ENCODE measurements around the gene NLK. TPM values are rescaled to one million over a fixed set of nuclear protein-coding genes. Genes with fewer than 3 reads are reported as not detected.

Gene NLK
- total RNA-seq, 1 experiment from 2014 or later: 12.8 TPM

DNA sequence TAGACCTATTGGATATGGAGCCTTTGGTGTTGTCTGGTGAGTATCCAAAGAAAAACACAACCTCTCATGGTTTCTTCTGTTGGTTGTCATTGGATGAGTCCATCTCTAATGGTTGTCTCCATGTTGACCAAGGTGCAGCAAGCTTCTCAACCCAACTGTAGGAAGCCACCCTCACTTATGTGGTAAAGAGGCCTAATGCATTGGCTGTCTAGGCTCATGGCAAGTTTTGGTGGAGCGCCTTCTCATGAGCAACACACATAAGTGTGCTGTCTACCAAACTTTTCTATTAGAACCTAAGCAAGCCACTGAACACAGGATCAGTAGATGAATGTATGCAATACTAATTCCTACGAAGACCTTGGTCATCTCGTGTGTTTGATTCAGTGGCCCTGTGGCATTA lies 819 bp downstream of the NLK start:
- Histone ChIP-seq H3K9ac (ENCODE audit: low read length) (no peak overlapping the region), H3K79me2 (ENCODE audit: insufficient read depth, low read length) (peaks cover 58% of the 10 kb centered on the region), H4K20me1 (ENCODE audit: insufficient read depth) (peaks cover 14% of the 10 kb centered on the region; the same call in 1 of the 2 replicates), H3K36me3 (ENCODE audit: control insufficient read depth in 1 of 2, insufficient read depth in 2 of 2, low read length in 2 of 2) (no peaks in the 10 kb centered on the region), H3K27me3 (ENCODE audit: insufficient read depth, low read length) (no peaks in the 10 kb centered on the region), H2AFZ (ENCODE audit: low read depth, low read length, poor library complexity, severe bottlenecking) (no peak overlapping the region), H3K4me2 (ENCODE audit: low read length) (no peak overlapping the region), H3K9me3 (ENCODE audit: control insufficient read depth in 1 of 2, insufficient read depth in 1 of 2, low read depth in 1 of 2, low read length in 2 of 2) (no peaks in the 10 kb centered on the region), H3K4me1 (ENCODE audit: control insufficient read depth in 1 of 2, insufficient read depth in 2 of 2, low read length in 2 of 2) (peaks cover 4 to 14% of the 10 kb centered on the region in 2 experiments; a peak in 2 of 4 replicates), H3K9me2 (ENCODE audit: insufficient read depth) (no peaks in the 10 kb centered on the region), H3K27ac (ENCODE audit: low read depth, low read length) (no peak overlapping the region), H3K4me3 (replicated peaks in 1 of 2; ENCODE audit: low read depth in 1 of 2, low read length in 2 of 2) (no peak overlapping the region)
- DNase-seq (ENCODE audit: low read depth, low spot score): no peak
- intact Hi-C loops (cut with micrococcal nuclease): no loop called here
- TF ChIP-seq MAX (IDR thresholded peaks at IDR 0.05) (no peak), SRF (IDR thresholded peaks at IDR 0.05; ENCODE audit: low read depth) (no peak), JUND (IDR thresholded peaks at IDR 0.05) (no peak), POLR2A (IDR thresholded peaks at IDR 0.05; ENCODE audit: borderline replicate concordance, extremely low read depth, insufficient read depth, insufficient read length) (no peak), SP1 (IDR thresholded peaks at IDR 0.05; ENCODE audit: low read depth) (no peak), ZFX (IDR thresholded peaks at IDR 0.05) (no peak), ZNF274 (IDR thresholded peaks at IDR 0.05; ENCODE audit: low read depth, low read length) (no peak), EZH2 (IDR thresholded peaks at IDR 0.05) (no peak), CEBPB (IDR thresholded peaks at IDR 0.05; ENCODE audit: low read depth) (no peak), CTCF (IDR thresholded peaks at IDR 0.05 in 2 of 3, conservative IDR thresholded peaks at IDR 0.05 in 1 of 3; ENCODE audit: borderline replicate concordance in 1 of 3, insufficient read depth in 1 of 3, low read depth in 2 of 3, low read length in 2 of 3) (no peak), RAD21 (IDR thresholded peaks at IDR 0.05; ENCODE audit: low read depth) (no peak), CBX3 (IDR thresholded peaks at IDR 0.05; ENCODE audit: low read depth) (no peak), YY1 (IDR thresholded peaks at IDR 0.05; ENCODE audit: extremely low read depth, insufficient replicate concordance, low read depth, low read length) (no peak), TCF7L2 (IDR thresholded peaks at IDR 0.05; ENCODE audit: borderline replicate concordance, extremely low read depth, insufficient read depth, insufficient read length) (no peak), EGR1 (IDR thresholded peaks at IDR 0.05; ENCODE audit: low read depth) (no peak)
- TF ChIP-seq, protein P1, sequence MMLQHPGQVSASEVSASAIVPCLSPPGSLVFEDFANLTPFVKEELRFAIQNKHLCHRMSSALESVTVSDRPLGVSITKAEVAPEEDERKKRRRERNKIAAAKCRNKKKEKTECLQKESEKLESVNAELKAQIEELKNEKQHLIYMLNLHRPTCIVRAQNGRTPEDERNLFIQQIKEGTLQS (IDR thresholded peaks at IDR 0.05): no peak
- TF ChIP-seq, protein P2, sequence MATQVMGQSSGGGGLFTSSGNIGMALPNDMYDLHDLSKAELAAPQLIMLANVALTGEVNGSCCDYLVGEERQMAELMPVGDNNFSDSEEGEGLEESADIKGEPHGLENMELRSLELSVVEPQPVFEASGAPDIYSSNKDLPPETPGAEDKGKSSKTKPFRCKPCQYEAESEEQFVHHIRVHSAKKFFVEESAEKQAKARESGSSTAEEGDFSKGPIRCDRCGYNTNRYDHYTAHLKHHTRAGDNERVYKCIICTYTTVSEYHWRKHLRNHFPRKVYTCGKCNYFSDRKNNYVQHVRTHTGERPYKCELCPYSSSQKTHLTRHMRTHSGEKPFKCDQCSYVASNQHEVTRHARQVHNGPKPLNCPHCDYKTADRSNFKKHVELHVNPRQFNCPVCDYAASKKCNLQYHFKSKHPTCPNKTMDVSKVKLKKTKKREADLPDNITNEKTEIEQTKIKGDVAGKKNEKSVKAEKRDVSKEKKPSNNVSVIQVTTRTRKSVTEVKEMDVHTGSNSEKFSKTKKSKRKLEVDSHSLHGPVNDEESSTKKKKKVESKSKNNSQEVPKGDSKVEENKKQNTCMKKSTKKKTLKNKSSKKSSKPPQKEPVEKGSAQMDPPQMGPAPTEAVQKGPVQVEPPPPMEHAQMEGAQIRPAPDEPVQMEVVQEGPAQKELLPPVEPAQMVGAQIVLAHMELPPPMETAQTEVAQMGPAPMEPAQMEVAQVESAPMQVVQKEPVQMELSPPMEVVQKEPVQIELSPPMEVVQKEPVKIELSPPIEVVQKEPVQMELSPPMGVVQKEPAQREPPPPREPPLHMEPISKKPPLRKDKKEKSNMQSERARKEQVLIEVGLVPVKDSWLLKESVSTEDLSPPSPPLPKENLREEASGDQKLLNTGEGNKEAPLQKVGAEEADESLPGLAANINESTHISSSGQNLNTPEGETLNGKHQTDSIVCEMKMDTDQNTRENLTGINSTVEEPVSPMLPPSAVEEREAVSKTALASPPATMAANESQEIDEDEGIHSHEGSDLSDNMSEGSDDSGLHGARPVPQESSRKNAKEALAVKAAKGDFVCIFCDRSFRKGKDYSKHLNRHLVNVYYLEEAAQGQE (IDR thresholded peaks at IDR 0.05; ENCODE audit: low read depth): no peak
- ChIA-PET CTCF (no interaction called here), RAD21 (ENCODE audit: low non-redundant PET in 1 of 2, low total read pairs in 2 of 2, uncharacterized antibody in 2 of 2, unreplicated experiment in 2 of 2) (no interaction called here), POLR2A (no interaction called here)
- no TSS peak for BruUV-seq (replicated peaks)
- ATAC-seq: no peak

Measured in HCT116 (cell line).